ENCODE data around the gene ELOVL6. TPM values are rescaled to one million over a fixed set of nuclear protein-coding genes. Genes with fewer than 3 reads are reported as not detected.
"Not testable (repeated sequence)": the region's sequence is repeated elsewhere in the genome, so short reads cannot be mapped to it uniquely, and the experiment has no call there.

Gene ELOVL6
- total and polyA plus RNA-seq, 5 experiments from 2014 or later: 0.11 to 3.0 (median 0.57) TPM

DNA sequence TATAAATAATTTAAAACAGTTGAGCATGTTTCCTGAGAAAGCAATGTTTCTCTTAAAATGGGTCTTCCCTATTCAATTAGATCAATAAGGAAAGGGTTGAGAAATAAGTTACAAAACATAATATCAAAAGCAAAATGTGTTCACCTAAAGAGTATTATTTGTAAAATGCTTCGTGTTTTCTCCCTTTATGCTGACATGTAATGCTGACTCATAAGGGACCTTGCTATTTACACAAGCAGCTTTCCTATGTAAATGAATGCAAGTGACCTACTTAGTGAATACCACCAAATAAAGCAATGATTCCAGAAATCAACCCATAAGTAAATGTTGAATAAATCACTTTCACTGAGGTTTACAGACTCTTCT lies 91.5 kb downstream of the ELOVL6 start:
- POLR2A ChIA-PET: no interaction called here
- Mint-ChIP-seq H3K27ac (no peak overlapping the region), H3K27me3 (no peaks in the 10 kb centered on the region), H3K36me3 (peaks cover 3 to 5% (median 4%) of the 10 kb centered on the region in 3 donors), H3K9me3 (no peaks in the 10 kb centered on the region), H3K4me3 (no peak overlapping the region), H3K4me1 (no peaks in the 10 kb centered on the region)
- DNase-seq: no peak
- no peak for ATAC-seq

DNA sequence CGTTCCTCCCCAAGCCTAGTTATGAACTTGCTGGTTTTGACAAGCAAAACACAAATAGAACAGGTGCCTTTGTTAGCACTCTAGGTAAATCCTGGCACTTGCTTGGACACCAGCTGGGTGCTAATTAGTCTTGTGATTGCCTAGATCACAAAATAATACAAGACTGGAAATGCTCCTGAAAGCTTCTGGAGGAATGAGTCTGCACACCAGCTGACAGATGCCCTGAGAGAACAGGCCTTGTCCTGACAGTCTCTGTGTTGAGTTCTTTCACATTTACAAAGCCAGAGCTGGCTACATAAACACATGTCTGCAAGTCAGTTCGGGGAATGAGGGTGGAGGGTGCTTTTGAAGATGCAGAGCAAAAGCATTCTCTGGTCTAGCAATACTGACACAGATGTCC lies 93.8 kb downstream of the ELOVL6 start:
- POLR2A ChIA-PET: no interaction called here

DNA sequence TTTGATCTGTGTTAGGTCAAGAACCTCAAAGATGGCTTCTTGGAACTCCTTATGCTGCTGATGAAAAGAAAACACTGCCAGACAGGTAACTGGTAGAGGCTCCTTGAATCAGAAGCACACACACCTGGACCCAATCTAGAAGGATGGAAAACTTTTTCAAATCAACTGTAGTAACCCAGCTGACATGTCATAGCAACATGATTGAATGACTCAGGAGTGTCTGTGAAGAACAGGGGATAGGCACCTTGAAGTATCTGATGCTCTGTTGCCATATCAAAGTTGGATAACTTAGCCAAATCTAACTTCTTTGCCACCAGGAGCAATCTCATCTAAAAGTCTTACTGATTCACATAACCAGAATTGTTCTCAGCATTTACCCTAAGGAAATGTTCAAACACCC lies 98.8 kb downstream of the ELOVL6 start:
- DNase-seq (no peak), ATAC-seq (no peak)
- no peak overlapping the region for H3K27ac Mint-ChIP-seq
- no peaks in the 10 kb centered on the region for H3K27me3 Mint-ChIP-seq
- H3K4me1 Mint-ChIP-seq: peaks cover 0 to 6% (median 1%) of the 10 kb centered on the region in 4 donors
- peaks cover 2 to 7% (median 2%) of the 10 kb centered on the region in 3 donors for H3K36me3 Mint-ChIP-seq
- POLR2A ChIA-PET: no interaction called here
- H3K9me3 Mint-ChIP-seq: no peaks in the 10 kb centered on the region
- H3K4me3 Mint-ChIP-seq: no peak overlapping the region

More for the DNA sequence above, 93.8 kb downstream of the ELOVL6 start:
- H3K27me3 Mint-ChIP-seq: no peaks in the 10 kb centered on the region
- no peaks in the 10 kb centered on the region for H3K9me3 Mint-ChIP-seq
- H3K27ac Mint-ChIP-seq: no peak overlapping the region
- H3K4me1 Mint-ChIP-seq: peaks cover 0 to 1% (median 0%) of the 10 kb centered on the region in 4 donors
- no peak overlapping the region for H3K4me3 Mint-ChIP-seq
- ATAC-seq (no peak), DNase-seq (no peak)
- H3K36me3 Mint-ChIP-seq: peaks cover 3 to 5% (median 4%) of the 10 kb centered on the region in 3 donors

DNA sequence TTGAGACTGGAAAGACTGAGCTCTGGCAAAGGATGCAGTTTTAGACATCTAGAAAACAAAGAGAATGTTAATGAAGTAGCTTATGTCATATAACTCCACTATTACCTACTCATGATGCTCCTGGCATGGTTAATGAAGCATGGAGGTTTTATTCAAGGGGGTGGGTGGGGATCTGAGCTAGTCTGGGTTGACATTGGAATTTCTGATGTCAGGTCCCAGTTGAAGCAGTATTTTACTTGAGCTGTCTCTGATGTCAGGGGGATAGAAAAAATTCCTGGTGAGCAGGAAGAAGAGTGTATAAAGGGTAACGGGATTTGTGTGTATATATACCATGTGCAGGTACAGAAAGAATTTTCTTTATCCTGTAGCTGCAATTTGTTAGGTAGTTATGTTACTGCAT lies 102.0 kb downstream of the ELOVL6 start:
- ATAC-seq (no peak), DNase-seq (no peak)
- Mint-ChIP-seq H3K36me3 (peaks cover 0 to 7% (median 4%) of the 10 kb centered on the region in 3 donors), H3K4me3 (no peak overlapping the region), H3K4me1 (peaks cover 0 to 6% (median 2%) of the 10 kb centered on the region in 4 donors), H3K9me3 (no peaks in the 10 kb centered on the region), H3K27ac (no peak overlapping the region), H3K27me3 (peaks cover 0 to 2% (median 0%) of the 10 kb centered on the region in 5 donors)
- POLR2A ChIA-PET: no interaction called here

DNA sequence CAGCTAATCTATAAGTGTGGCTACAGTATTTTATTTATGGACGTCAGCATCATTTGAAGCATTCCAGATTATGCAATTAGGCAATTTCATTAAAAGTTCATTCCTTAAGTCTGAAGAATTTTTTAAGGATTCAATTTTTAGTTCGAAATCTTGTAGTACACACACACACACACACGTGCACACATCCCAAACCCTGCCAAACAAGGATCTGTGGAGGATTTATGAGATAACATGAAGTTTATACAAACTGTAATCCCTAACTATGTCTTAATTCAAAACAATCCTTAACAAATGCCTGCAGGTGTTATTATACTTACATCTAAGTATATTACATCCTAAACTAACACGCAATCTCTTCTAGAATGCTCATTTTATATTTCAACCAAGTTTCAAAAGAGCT lies 105.8 kb downstream of the ELOVL6 start:
- Mint-ChIP-seq H3K36me3 (peaks cover 0 to 7% (median 4%) of the 10 kb centered on the region in 3 donors), H3K4me1 (peaks cover 0 to 10% (median 7%) of the 10 kb centered on the region in 4 donors), H3K27me3 (peaks cover 0 to 2% (median 0%) of the 10 kb centered on the region in 5 donors), H3K9me3 (no peaks in the 10 kb centered on the region), H3K4me3 (no peak overlapping the region), H3K27ac (no peak overlapping the region)
- ATAC-seq (no peak), DNase-seq (no peak)
- POLR2A ChIA-PET: interaction anchor here (0.6 kb wide), 1 partner anchor 65 kb away, joined by 3 read pairs; no protein-coding TSS in a partner anchor

DNA sequence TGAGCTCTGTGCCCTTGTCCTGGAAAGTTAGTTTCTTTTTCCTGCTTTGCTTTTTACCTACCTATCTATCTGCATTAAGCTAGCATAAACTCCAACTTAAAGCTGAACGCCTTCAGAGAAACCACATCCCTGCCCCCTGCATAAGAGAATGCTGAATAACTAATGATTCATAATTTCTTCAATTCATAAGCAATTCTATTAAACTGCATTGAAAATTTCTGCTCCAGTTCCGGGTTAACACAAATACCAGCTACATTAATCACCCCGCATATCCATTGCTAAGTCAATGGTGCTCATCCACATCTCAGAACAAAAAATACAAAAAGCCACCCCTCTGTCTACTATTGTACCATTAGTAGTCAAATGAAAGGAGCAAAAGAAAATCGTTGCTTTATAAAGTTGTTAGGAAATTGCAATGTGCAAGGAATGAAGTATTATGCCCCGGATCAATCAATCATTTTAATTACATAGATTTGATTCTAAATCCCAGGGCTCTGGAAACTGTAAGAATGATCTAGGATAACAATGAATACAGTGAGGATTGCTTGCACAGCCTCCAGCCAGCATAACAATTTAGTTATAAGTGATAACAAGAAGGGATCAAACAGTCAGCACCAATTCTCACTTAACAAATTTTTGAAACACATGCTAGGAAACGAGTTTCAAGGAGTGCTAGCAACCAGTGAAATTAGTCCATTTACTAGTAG lies 106.8 kb downstream of the ELOVL6 start:
- ATAC-seq: no peak
- no peak for DNase-seq
- H3K4me3 Mint-ChIP-seq: no peak overlapping the region
- H3K27ac Mint-ChIP-seq: no peak overlapping the region
- POLR2A ChIA-PET: no interaction called here
- no peaks in the 10 kb centered on the region for H3K9me3 Mint-ChIP-seq
- H3K27me3 Mint-ChIP-seq: peaks cover 0 to 2% (median 0%) of the 10 kb centered on the region in 5 donors
- peaks cover 0 to 10% (median 7%) of the 10 kb centered on the region in 4 donors for H3K4me1 Mint-ChIP-seq
- H3K36me3 Mint-ChIP-seq: peaks cover 0 to 7% (median 4%) of the 10 kb centered on the region in 3 donors

DNA sequence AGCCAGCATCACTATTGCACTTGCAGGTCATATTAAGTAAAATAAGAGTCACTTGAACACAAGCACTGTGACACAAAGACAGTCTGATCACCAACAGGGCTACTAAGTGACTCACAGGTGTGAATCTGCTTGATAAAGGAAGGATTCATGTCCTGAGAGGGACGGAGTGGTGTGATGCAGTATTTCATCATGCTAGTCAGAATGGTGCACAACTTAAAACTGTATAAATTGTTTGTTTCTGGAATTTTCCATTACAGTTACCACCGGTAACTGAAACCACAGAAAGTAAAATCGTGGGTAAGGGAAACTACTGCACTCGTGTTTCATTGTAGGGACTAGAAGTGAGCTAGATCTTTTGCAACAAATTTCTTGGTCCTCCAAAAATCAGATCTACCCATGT lies 109.7 kb downstream of the ELOVL6 start:
- no peaks in the 10 kb centered on the region for H3K9me3 Mint-ChIP-seq
- H3K36me3 Mint-ChIP-seq: peaks cover 0 to 2% (median 0%) of the 10 kb centered on the region in 3 donors
- POLR2A ChIA-PET: no interaction called here
- peaks cover 0 to 2% (median 0%) of the 10 kb centered on the region in 5 donors for H3K27me3 Mint-ChIP-seq
- peaks cover 12 to 25% (median 18%) of the 10 kb centered on the region in 4 donors for H3K4me1 Mint-ChIP-seq
- ATAC-seq (no peak), DNase-seq (no peak)
- peak overlapping the region in 1 of 10 donors; percentile 40 for H3K27ac Mint-ChIP-seq
- no peak overlapping the region for H3K4me3 Mint-ChIP-seq

DNA sequence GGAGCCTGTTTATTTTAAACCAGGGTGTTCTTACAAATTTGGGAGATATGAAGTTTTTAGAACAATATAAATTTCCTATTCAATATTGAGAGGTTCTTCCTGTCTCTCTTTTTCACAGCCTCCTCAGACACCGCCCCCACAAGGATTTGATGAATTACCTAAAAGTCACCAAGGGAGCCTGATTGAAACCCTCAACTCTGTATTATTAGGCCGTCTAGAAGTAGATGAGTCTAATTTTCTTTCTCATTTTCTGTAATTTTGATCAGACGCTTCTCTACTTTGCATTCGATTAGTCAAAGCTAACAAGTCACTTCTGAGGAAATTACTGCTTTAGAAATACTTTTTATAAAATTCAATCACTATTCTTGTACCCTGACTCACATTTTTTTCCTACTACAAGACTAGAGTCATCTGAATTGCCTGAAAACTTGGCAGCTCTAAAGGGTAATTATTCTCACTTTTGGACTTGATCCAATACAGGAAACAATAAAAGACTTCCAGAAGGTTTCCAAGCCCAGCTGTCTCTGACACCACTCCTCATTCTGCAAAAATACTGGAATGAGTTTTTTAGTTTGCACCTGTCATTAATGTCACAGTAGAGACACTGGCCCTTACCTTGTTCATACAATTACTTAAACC lies 111.2 kb downstream of the ELOVL6 start:
- no peaks in the 10 kb centered on the region for H3K36me3 Mint-ChIP-seq
- H3K4me3 Mint-ChIP-seq: no peak overlapping the region
- POLR2A ChIA-PET: no interaction called here
- H3K4me1 Mint-ChIP-seq: peaks cover 11 to 25% (median 18%) of the 10 kb centered on the region in 4 donors
- DNase-seq: no peak
- H3K27me3 Mint-ChIP-seq: no peaks in the 10 kb centered on the region
- H3K27ac Mint-ChIP-seq: no peak overlapping the region
- no peaks in the 10 kb centered on the region for H3K9me3 Mint-ChIP-seq
- ATAC-seq: no peak

DNA sequence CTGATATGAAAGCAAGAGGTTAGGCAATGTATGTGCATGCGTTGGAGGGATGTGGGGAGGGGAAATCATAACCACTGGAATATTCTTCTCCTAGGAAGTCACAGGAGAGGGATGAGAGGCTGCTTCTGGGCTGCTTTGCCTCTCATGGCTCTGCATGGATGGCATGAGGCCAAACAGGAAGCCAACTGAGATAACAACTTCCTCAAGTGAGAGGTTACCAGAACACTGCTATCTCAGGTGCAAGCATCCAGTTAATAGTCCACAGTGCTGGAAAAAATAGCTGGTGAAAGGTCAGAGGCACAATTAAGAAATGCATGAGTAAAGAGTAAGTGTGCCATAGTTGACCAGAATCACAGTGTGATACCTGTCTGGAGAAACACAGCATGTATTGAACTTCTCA lies 113.3 kb downstream of the ELOVL6 start:
- DNase-seq (peak in 7 of 10 donors; percentile 12 to 29 (median 19)), ATAC-seq (peak in 1 of 2 donors; percentile 63)
- Mint-ChIP-seq H3K4me1 (peaks cover 11 to 25% (median 18%) of the 10 kb centered on the region in 4 donors), H3K36me3 (no peaks in the 10 kb centered on the region), H3K27ac (peak overlapping the region in 9 of 10 donors; percentile 5 to 70 (median 27)), H3K9me3 (no peaks in the 10 kb centered on the region), H3K27me3 (no peaks in the 10 kb centered on the region), H3K4me3 (peak overlapping the region in 2 of 10 donors; percentile 4 to 18)
- POLR2A ChIA-PET: no interaction called here

DNA sequence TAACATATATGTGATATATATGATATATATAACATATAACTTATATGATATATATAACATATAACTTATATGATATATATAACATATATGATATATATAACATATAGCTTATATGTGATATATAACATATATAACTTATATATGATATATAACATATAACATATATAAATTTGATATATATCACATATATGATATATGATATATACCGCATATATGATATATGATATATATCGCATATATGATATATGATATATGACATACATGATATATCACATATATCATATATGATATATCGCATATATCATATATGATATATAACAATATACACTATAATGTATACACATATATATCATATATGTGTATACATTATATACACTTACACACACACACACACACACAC lies 114.3 kb downstream of the ELOVL6 start:
- Mint-ChIP-seq H3K9me3 (peaks cover 0 to 4% (median 0%) of the 10 kb centered on the region in 9 donors), H3K27ac (no peak overlapping the region), H3K4me1 (peaks cover 11 to 24% (median 18%) of the 10 kb centered on the region in 4 donors), H3K36me3 (peaks cover 0 to 7% (median 0%) of the 10 kb centered on the region in 3 donors), H3K27me3 (no peaks in the 10 kb centered on the region), H3K4me3 (no peak overlapping the region)
- no peak for ATAC-seq
- POLR2A ChIA-PET: no interaction called here
- DNase-seq: no peak

DNA sequence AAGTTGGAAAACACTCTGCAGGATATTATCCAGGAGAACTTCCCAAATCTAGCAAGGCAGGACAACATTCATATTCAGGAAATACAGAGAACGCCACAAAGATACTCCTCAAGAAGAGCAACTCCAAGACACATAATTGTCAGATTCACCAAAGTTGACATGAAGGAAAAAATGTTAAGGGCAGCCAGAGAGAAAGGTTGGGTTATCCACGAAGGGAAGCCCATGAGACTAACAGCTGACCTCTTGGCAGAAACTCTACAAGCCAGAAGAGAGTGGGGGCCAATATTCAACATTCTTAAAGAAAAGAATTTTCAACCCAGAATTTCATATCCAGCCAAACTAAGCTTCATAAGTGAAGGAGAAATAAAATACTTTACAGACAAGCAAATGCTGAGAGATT lies 120.3 kb downstream of the ELOVL6 start:
- H3K4me1 Mint-ChIP-seq, H3K27me3 Mint-ChIP-seq, H3K36me3 Mint-ChIP-seq, POLR2A ChIA-PET, H3K4me3 Mint-ChIP-seq, DNase-seq, ATAC-seq, H3K9me3 Mint-ChIP-seq, H3K27ac Mint-ChIP-seq: not testable (repeated sequence)

DNA sequence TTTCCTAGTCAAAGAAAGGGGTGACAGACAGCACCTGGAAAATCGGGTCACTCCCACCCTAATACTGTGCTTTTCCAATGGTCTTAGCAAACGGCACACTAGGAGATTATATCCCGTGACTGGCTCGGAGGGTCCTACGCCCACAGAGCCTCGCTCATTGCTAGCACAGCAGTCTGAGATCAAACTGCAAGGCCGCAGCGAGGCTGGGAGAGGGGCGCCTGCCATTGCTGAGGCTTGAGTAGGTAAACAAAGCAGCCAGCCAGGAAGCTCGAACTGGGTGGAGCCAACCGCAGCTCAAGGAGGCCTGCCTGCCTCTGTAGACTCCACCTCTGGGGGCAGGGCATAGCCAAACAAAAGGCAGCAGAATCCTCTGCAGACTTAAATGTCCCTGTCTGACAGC lies 121.6 kb downstream of the ELOVL6 start:
- H3K4me3 Mint-ChIP-seq, H3K4me1 Mint-ChIP-seq, H3K27me3 Mint-ChIP-seq, H3K9me3 Mint-ChIP-seq, POLR2A ChIA-PET, ATAC-seq, H3K27ac Mint-ChIP-seq, H3K36me3 Mint-ChIP-seq, DNase-seq: not testable (repeated sequence)

DNA sequence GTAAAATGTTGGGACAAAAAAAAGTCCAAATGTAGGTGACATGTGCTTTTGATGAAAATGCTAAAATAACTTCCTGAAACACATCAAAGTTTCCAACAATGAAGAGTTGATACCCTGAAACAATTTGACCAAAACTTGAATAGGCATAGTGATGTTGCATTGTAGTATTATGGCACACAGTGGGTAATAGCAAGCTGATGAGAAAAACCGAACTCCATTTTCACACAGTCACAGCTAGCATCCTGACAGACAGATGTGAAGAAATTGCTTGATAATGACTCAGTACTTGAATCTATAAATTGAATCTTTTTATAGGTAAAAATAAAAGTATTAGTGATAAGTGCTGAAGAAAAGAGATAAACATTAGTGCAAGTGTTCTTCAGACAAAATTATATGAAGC lies 122.5 kb downstream of the ELOVL6 start:
- Mint-ChIP-seq H3K4me3 (no peak overlapping the region), H3K4me1 (peaks cover 0 to 3% (median 0%) of the 10 kb centered on the region in 4 donors), H3K27me3 (no peaks in the 10 kb centered on the region), H3K27ac (no peak overlapping the region), H3K9me3 (peaks cover 0 to 4% (median 0%) of the 10 kb centered on the region in 9 donors), H3K36me3 (peaks cover 2 to 7% (median 4%) of the 10 kb centered on the region in 3 donors)
- POLR2A ChIA-PET: no interaction called here
- ATAC-seq: no peak
- no peak for DNase-seq
